NCI-H526 (cell line): ENCODE results near the gene TCF7.
A peak's percentile ranks its signal among the peaks of the same experiment; 100 is the strongest.

Source experiments
- DNase-seq, 2 experiments: peaks; one replicate each; lab custom pipeline; 2025; lab: John Stamatoyannopoulos, UW

Gene TCF7

GRCh38 chr5:134090522-134090921 is 24.0 kb upstream of the TCF7 start:
- no peak for DNase-seq

- no peak for DNase-seq
Observed at GRCh38 chr5:134091626-134092121, 22.8 kb upstream of the TCF7 start.

- DNase-seq: no peak
Observed at GRCh38 chr5:134092875-134093274, 21.6 kb upstream of the TCF7 start.

- DNase-seq: no peak
Observed at GRCh38 chr5:134093351-134093750, 21.1 kb upstream of the TCF7 start.

- no peak for DNase-seq
Observed at GRCh38 chr5:134095293-134095692, 19.2 kb upstream of the TCF7 start.

GRCh38 chr5:134095887-134096589 is 18.4 kb upstream of the TCF7 start:
- DNase-seq: no peak

- DNase-seq: no peak
Observed at GRCh38 chr5:134097211-134097749, 17.2 kb upstream of the TCF7 start.

- DNase-seq: no peak
Observed at GRCh38 chr5:134098690-134099089, 15.8 kb upstream of the TCF7 start.

- no peak for DNase-seq
Observed at GRCh38 chr5:134099288-134099872, 15.1 kb upstream of the TCF7 start.

GRCh38 chr5:134099939-134100282 is 14.6 kb upstream of the TCF7 start:
- DNase-seq: no peak

GRCh38 chr5:134100283-134101091 is 14.0 kb upstream of the TCF7 start:
- DNase-seq: peak; percentile 76 to 84

- DNase-seq: peak in 1 of 2 experiments; percentile 40
Observed at GRCh38 chr5:134101686-134102439, 12.6 kb upstream of the TCF7 start.

- DNase-seq: no peak
Observed at GRCh38 chr5:134103397-134103796, 11.1 kb upstream of the TCF7 start.

GRCh38 chr5:134103998-134104654 is 10.4 kb upstream of the TCF7 start:
- DNase-seq: no peak

- DNase-seq: no peak
Observed at GRCh38 chr5:134106991-134107701, 7.3 kb upstream of the TCF7 start.

- no peak for DNase-seq
Observed at GRCh38 chr5:134107779-134108178, 6.7 kb upstream of the TCF7 start.

GRCh38 chr5:134110382-134110781 is 4.1 kb upstream of the TCF7 start:
- peak in 1 of 2 experiments; percentile 26 for DNase-seq

- DNase-seq: no peak
Observed at GRCh38 chr5:134111741-134112647, 2.5 kb upstream of the TCF7 start.

- DNase-seq: no peak
Observed at GRCh38 chr5:134112726-134113362, 1.6 kb upstream of the TCF7 start.
